Fibroblast of lung (primary cell): ENCODE data around the gene CCDC102B. TPM values are rescaled to one million over a fixed set of nuclear protein-coding genes. Genes with fewer than 3 reads are reported as not detected.
"Not testable (repeated sequence)": the region's sequence is repeated elsewhere in the genome, so short reads cannot be mapped to it uniquely, and the experiment has no call there.

Experiments
- DNase-seq, 2 donors: peaks; one replicate each; pipeline versions ENCODE4 v3.0.0 to v3.0.0-alpha.2; 2010; ENCODE audit warnings: low read depth in 2 of 2
- H2AFZ ChIP-seq: 2 replicates; pipeline ENCODE4 v1.5.1; 2012; ENCODE audit warnings: low read length, control low read depth, inconsistent platforms
- H3K27ac ChIP-seq: 2 replicates; pipeline ENCODE4 v1.5.1; 2011; ENCODE audit warnings: low read length, control low read depth; ENCODE audit not compliant: insufficient read depth
- H3K27me3 ChIP-seq: 2 replicates; pipeline ENCODE4 v1.5.1; 2011; ENCODE audit warnings: mild to moderate bottlenecking, low read length; ENCODE audit not compliant: control insufficient read depth, insufficient read depth
- H3K36me3 ChIP-seq: 2 replicates; pipeline ENCODE4 v1.5.1; 2011; ENCODE audit warnings: low read length; ENCODE audit not compliant: control insufficient read depth, insufficient read depth
- H3K4me1 ChIP-seq: 2 replicates; pipeline ENCODE4 v1.5.1; 2011; ENCODE audit warnings: low read length; ENCODE audit not compliant: control insufficient read depth, insufficient read depth; ENCODE audit errors: extremely low read depth
- H3K4me2 ChIP-seq: 2 replicates; pipeline ENCODE4 v1.5.1; 2011; ENCODE audit warnings: low read length, control low read depth; ENCODE audit not compliant: insufficient read depth; ENCODE audit errors: extremely low read depth
- H3K4me3 ChIP-seq, 4 experiments: fragments of 200-600 bp in 1 of 4; sonication (generic) in 1 of 4; replicated peaks in 1 of 4; 2 replicates each; pipeline ENCODE4 v1.5.1; 2011 to 2016; ENCODE audit warnings: low read length in 4 of 4, low read depth in 3 of 4, mild to moderate bottlenecking in 3 of 4, control low read depth in 2 of 4, inconsistent platforms in 1 of 4, mixed read lengths in 1 of 4; ENCODE audit not compliant: insufficient read depth in 1 of 4; ENCODE audit errors: control extremely low read depth in 1 of 4
- H3K79me2 ChIP-seq: 2 replicates; pipeline ENCODE4 v1.5.1; 2012; ENCODE audit warnings: mild to moderate bottlenecking, low read length, inconsistent platforms; ENCODE audit not compliant: control insufficient read depth, insufficient read depth
- H3K9ac ChIP-seq: 2 replicates; pipeline ENCODE4 v1.5.1; 2011; ENCODE audit warnings: mild to moderate bottlenecking, low read length, control low read depth; ENCODE audit not compliant: insufficient read depth
- H3K9me3 ChIP-seq: 2 replicates; pipeline ENCODE4 v1.5.1; 2012; ENCODE audit warnings: low read depth, low read length; ENCODE audit not compliant: control insufficient read depth, insufficient read depth
- H4K20me1 ChIP-seq: 2 replicates; pipeline ENCODE4 v1.5.1; 2011; ENCODE audit warnings: low read length; ENCODE audit not compliant: control insufficient read depth, insufficient read depth; ENCODE audit errors: extremely low read depth
- EZH2 ChIP-seq: IDR thresholded peaks from 2 replicates; pipeline ENCODE4 v1.5.1; 2012; ENCODE audit warnings: low read length, control low read depth, mild to moderate bottlenecking; ENCODE audit errors: missing control alignments
- polyA plus RNA-seq, 2 donors: library from polyadenylated mRNA; depleted of rRNA in 1 of 2; stranded (reverse) in 1 of 2; unstranded in 1 of 2; fragments of >200 nt; gene quantifications; 2 replicates each; pipeline ENCODE4 v1.2.1, GENCODE V29; 2011 to 2012; ENCODE audit warnings: missing spikeins in 1 of 2
- total RNA-seq: library from RNA; depleted of rRNA; stranded (reverse); fragments of >200 nt; gene quantifications from 2 replicates; pipeline ENCODE4 v1.2.1, GENCODE V29; 2014
- TF ChIP-seq, protein P1 (sequence below), 2 donors: IDR thresholded peaks in 1 of 2; conservative IDR thresholded peaks in 1 of 2; 1 replicate in 1 of 2; 2 replicates in 1 of 2; pipeline ENCODE4 v1.5.1; 2011 to 2012; ENCODE audit warnings: low read length in 2 of 2, control low read depth in 1 of 2, inconsistent platforms in 1 of 2, low read depth in 1 of 2, mild to moderate bottlenecking in 1 of 2

The CCDC102B gene
- total and polyA plus RNA-seq, 2 donors (not counting 1 experiment from before 2014, with no cell fraction given): 33.7 to 35.3 TPM

DNA sequence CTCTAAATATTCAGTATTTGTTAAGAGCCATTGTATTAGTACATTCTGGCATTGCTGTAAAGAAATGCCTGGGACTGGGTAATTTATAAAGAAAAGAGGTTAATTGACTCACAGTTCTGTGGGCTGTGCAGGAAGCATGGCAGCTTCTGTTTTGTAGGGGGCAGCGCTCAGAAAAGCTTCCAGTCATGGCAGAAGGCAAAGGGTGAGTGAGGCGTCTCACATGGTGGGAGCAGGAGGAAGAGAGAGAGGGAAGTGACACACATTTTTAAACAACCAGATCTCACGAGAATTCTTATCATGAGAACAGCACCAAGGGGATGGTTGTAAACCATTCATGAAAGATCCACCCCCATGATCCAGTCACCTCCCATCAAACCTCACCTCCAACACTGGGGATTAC lies 13.8 kb upstream of the CCDC102B start:
- no peak overlapping the region for H2AFZ ChIP-seq
- H3K79me2 ChIP-seq: no peaks in the 10 kb centered on the region
- no peaks in the 10 kb centered on the region for H3K9me3 ChIP-seq
- no peaks in the 10 kb centered on the region for H4K20me1 ChIP-seq
- H3K27me3 ChIP-seq: no peaks in the 10 kb centered on the region
- DNase-seq: no peak
- H3K36me3 ChIP-seq: no peaks in the 10 kb centered on the region
- TF ChIP-seq, protein P1, sequence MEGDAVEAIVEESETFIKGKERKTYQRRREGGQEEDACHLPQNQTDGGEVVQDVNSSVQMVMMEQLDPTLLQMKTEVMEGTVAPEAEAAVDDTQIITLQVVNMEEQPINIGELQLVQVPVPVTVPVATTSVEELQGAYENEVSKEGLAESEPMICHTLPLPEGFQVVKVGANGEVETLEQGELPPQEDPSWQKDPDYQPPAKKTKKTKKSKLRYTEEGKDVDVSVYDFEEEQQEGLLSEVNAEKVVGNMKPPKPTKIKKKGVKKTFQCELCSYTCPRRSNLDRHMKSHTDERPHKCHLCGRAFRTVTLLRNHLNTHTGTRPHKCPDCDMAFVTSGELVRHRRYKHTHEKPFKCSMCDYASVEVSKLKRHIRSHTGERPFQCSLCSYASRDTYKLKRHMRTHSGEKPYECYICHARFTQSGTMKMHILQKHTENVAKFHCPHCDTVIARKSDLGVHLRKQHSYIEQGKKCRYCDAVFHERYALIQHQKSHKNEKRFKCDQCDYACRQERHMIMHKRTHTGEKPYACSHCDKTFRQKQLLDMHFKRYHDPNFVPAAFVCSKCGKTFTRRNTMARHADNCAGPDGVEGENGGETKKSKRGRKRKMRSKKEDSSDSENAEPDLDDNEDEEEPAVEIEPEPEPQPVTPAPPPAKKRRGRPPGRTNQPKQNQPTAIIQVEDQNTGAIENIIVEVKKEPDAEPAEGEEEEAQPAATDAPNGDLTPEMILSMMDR (conservative IDR thresholded peaks at IDR 0.05 in 1 of 2, IDR thresholded peaks at IDR 0.05 in 1 of 2; ENCODE audit: low read depth in 1 of 2, low read length in 2 of 2): no peak
- TF ChIP-seq EZH2: no peak
- H3K4me2 ChIP-seq: no peak overlapping the region
- H3K9ac ChIP-seq: no peak overlapping the region
- H3K4me1 ChIP-seq: peaks cover 2% of the 10 kb centered on the region
- no peak overlapping the region for H3K27ac ChIP-seq
- H3K4me3 ChIP-seq: no peak overlapping the region

DNA sequence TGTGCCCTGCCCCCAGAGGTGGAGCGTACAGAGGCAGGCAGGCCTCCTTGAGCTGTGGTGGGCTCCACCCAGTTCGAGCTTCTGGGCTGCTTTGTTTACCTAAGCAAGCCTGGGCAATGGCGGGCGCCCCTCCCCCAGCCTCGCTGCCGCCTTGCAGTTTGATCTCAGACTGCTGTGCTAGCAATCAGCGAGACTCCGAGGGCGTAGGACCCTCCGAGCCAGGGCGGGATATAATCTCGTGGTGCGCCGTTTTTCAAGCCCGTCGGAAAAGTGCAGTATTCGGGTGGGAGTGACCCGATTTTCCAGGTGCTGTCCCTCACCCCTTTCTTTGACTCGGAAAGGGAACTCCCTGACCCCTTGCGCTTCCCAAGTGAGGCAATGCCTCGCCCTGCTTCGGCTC lies 7.6 kb upstream of the CCDC102B start:
- not testable (repeated sequence) for H3K27me3 ChIP-seq, H3K4me2 ChIP-seq, H3K9me3 ChIP-seq, H3K9ac ChIP-seq, DNase-seq, H3K4me3 ChIP-seq, H3K36me3 ChIP-seq, H3K4me1 ChIP-seq, H3K79me2 ChIP-seq, H2AFZ ChIP-seq, H4K20me1 ChIP-seq, H3K27ac ChIP-seq

DNA sequence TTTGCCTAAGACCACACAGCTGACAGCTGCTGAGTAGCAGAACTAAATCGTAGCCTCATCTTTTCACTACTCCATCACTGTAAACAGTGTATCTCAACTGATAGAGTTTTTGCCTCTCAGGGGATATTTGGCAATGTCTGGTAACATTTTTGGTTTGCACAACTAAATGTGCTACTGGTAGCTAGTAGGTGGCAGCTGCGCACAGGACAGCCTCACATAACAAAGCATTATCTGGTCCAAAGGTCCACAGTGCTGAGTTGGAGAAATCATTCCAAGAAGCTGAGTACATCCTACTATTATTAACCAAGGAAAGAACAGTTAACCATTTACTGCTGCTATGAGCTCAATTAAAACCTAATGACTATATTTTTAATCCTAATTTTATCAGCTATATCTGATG lies 6.1 kb upstream of the CCDC102B start:
- Histone ChIP-seq H3K9ac (no peak overlapping the region), H3K4me3 (no peak overlapping the region), H4K20me1 (no peaks in the 10 kb centered on the region), H3K36me3 (no peaks in the 10 kb centered on the region), H3K27ac (no peak overlapping the region), H3K27me3 (no peaks in the 10 kb centered on the region), H3K79me2 (no peaks in the 10 kb centered on the region), H2AFZ (no peak overlapping the region), H3K4me1 (peaks cover 5% of the 10 kb centered on the region), H3K9me3 (no peaks in the 10 kb centered on the region), H3K4me2 (no peak overlapping the region)
- DNase-seq: peak; percentile 11 to 86
- TF ChIP-seq EZH2: no peak
- TF ChIP-seq, protein P1 (conservative IDR thresholded peaks at IDR 0.05 in 1 of 2, IDR thresholded peaks at IDR 0.05 in 1 of 2; ENCODE audit: low read depth in 1 of 2, low read length in 2 of 2): no peak
